T47D (cell line): ENCODE results near the gene CFAP157.

Source experiments
- DNase-seq, 2 experiments: peaks; one replicate each; pipeline versions ENCODE4 v3.0.0 to v3.0.0-alpha.2; 2011 to 2012; ENCODE audit warnings: low read depth in 1 of 2, low spot score in 1 of 2
- JUND ChIP-seq: IDR thresholded peaks from 2 replicates; pipeline ENCODE4 v1.6.1; 2012; ENCODE audit warnings: low read depth
- in situ Hi-C: cut with HindIII; loops from 2 replicates; pipeline ENCODE4 v1.10.0; 2016; ENCODE audit warnings: low sequenced_read_pairs, low pct_unique_long_range_greater_than_20kb

The CFAP157 gene

DNA sequence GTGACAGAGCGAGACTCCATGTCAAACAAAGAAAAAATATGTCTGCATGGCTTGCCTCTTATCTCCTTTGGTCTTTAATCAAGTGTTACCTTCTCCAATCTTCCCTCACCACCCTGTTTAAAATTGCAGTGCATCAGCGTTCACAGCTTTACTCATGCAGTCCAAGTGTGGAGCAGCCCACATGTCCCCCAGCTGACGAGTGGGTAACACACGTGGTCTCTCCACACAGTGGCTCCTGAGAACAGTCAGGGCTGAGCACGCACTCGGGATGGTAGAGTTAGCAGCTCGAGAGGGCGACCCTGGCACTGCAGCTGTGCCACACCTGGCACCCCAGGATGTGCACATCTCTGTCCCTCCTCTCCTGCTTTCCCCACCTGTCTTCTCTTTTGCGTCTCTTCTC, 25.9 kb upstream of the CFAP157 start:
- no peak for DNase-seq
- in situ Hi-C loops: no loop called here
- TF ChIP-seq JUND: no peak

DNA sequence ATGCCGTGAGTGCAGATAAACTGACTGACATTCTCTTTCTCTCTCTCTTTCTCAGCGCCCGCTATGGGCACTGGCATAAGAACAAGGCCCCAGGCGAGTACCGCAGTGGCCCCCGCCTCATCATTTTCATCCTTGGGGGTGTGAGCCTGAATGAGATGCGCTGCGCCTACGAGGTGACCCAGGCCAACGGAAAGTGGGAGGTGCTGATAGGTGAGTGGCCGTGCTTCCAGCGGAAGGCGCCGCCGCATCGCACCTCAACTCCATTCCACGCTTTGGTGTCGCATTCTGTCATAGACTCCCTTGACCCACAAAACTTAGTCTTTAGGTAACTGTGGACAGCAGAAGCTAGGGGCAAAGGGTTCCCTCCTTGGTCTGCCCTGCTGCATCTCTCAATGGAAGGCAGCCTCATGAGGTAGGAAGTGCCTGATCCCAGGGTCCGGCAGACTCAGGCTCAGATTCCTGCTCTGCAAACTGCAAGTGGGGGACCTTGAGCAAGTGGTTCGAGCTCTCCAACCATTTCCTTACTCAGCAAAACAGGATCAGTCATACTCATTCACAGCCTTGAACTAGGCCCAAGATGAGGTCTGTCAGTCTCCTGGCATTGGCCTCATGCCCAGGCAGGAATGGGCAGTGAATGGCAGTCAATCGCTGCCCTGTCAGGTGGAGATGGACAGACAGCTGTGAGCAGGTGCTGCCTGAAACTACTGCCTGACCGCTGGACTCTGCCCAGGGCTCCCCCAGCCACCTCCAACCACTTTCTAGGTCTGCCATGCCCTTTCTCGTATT, 24.2 kb upstream of the CFAP157 start:
- no peak for TF ChIP-seq JUND
- peak in 1 of 2 experiments; percentile 22 for DNase-seq
- in situ Hi-C loops: no loop called here

DNA sequence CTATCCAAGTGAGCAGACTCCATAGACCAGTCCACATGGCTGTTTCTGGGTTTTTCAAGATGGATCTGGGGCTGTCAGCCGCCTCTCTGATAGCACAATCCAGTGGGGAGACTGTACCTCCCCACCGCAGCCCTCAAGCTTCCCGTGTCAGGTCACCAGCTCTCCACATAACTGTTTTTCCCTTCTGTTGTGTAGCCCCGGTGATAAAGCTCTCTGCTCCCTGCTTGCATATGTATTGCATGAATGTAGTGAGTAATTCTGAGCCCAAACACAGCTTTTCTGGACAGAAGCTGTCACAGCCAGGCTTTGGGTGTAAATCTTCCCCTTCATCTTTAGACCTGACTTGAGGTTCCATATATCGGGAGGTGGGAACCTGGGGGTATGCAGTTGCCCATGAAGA, 23.1 kb upstream of the CFAP157 start:
- no peak for TF ChIP-seq JUND
- in situ Hi-C loops: no loop called here
- no peak for DNase-seq

DNA sequence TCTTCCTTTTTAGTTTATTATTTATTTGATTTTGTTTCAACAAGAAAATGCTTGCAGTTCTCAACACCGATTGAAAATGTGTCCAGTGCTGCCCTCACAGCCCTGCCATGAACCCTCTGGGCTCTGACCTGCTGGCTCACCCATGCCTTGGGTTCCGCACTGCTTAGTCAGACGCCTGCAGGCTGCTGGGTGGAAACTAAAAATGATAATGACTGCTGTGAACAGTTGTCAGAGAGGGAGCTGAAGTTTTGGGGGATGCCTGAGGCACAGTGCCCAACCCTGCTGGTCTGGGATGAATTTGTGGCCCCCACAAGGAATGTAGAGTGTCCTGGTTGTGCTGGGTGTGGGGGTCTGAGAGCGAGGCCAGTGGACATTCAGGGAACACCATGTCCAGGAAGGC, 22.2 kb upstream of the CFAP157 start:
- no peak for TF ChIP-seq JUND
- DNase-seq: no peak
- in situ Hi-C loops: no loop called here

DNA sequence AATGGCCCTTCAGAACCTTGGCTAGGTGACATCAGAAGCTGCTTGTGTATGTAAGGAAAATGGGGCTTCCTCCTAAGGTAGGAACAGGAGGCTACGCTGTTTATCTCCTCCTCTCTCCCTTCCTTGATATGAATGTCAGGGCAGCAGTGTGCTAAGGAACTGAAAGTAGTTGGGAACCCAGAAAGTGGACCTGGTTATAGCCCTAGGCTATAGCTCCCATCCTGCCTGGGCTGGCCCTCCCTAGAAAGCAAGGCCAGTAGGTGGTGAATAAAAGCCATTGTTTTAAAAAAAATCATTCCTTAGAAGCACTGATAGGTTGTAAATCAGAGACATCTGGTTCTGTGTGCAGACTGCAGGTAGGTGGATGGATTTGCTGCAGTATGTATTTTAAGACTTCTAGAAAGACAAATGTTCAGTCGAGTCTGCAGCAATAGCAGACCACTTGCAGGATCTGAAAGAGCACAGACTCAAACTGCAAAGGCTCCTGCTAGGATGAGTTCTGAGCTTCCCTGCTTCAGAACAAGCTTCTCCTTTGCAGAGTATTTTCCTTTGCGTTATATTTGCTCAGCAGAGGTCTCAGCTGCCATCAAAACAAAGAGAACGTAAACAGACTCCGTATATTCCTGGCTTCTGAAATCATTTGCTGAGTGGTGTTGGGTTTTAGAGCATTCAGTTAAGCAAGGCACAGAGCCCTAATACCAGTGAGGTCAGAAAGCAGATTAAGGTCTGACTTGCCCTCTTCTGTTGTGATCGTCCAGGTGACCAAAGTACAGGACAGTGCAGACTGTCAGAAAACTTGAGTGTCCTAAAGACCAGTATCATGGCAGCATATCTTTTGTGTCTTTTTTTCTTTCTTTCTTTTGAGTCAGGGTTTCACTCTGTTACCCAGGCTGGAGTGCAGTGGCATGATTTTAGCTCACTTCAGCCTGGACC, 20.1 kb upstream of the CFAP157 start:
- in situ Hi-C loops: no loop called here
- TF ChIP-seq JUND: no peak
- DNase-seq: no peak

DNA sequence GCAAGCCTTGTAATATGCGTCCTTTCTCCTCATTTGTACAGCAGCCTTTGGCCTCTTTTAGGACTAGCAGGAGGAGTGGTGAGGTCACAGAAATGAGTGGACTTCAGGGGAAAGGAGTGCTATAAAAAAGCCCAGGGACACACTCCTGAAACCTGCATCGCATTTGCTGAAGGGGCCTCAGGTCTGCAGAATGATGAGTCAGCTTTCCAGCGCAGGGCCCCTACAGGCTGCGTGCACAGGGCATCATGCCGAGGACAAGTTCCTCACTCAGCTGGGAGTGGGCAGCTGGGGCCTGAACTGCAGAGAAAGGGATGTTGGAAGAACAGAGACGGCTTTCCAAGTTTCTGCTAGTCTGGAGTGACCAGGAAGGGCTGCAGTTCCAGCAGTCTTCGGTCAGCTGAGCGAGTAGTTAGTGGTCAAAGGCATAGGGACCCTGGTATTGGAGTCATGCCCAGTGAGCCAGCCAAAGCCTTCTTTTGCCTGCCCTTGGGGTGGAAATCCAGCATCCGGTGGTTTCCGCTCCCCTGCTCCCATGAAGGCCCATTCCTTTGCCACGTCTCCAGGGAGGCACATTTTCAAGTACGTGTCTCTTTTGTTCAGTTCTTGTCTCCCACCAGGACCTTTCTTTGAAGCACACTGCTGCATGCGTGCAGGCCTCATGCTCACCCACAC, 17.3 kb upstream of the CFAP157 start:
- DNase-seq: no peak
- in situ Hi-C loops: no loop called here
- no peak for TF ChIP-seq JUND

DNA sequence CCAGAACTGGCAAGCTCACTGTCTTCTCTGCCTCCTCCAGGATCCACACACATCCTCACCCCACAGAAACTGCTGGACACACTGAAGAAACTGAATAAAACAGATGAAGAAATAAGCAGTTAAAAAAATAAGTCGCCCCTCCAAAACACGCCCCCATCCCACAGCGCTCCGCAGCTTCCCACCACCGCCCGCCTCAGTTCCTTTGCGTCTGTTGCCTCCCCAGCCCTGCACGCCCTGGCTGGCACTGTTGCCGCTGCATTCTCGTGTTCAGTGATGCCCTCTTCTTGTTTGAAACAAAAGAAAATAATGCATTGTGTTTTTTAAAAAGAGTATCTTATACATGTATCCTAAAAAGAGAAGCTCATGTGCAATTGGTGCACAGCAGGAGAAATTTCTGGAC, 16.1 kb upstream of the CFAP157 start:
- in situ Hi-C loops: no loop called here
- TF ChIP-seq JUND: no peak
- no peak for DNase-seq

DNA sequence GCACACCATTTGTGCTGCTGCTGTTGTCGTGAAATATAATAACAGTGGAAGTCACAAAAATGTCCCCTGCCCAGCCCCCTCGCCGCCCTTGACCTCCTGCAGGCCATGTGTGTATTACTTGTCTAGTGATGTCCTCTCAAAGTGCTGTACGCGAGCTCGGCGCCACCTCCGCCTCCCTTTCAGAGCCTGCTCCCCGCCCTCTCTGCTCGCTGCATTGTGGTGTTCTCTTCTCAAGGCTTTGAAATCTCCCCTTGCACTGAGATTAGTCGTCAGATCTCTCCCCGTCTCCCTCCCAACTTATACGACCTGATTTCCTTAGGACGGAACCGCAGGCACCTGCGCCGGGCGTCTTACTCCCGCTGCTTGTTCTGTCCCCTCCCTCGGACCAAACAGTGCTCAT, 14.7 kb upstream of the CFAP157 start:
- no peak for DNase-seq
- in situ Hi-C loops: no loop called here
- no peak for TF ChIP-seq JUND

DNA sequence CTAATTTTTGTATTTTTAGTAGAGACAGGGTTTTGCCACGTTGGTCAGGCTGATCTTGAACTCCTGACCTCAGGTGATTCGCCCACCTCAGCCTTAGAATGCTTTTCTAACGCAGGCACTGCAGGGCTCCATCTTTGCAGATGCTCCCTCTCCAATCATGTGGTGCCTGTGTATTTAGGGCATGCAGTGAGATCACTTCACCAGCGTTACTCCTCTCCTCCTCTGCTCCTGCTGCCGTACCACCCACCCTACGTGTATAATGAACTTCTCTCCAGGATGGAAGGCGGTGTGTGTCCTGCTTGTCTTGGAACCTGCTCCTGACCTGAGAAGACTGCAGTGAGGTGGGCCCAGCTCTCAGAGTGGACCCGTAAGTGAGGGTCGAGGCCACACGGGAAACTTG, 13.6 kb upstream of the CFAP157 start:
- DNase-seq: no peak
- TF ChIP-seq JUND: no peak
- in situ Hi-C loops: no loop called here

DNA sequence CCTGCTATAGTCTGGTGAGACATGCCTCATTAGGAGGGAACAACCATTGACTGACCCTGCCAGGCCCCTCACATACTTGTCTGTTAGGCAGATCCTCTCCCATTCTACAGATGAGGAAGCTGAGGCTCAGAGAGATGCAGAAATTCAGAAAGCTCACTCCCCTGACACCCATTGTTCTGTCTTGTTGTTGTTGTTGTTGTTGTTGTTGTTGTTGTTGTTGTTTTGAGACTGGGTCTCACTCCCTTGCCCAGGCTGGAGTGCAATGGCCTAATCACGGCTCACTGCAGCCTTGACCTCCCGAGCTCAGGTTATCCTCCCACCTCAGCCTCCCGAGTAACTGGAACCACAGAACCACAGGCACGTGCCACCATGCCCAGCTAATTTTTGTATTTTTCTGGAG, 13.1 kb upstream of the CFAP157 start:
- TF ChIP-seq JUND: no peak
- no peak for DNase-seq
- in situ Hi-C loops: no loop called here

DNA sequence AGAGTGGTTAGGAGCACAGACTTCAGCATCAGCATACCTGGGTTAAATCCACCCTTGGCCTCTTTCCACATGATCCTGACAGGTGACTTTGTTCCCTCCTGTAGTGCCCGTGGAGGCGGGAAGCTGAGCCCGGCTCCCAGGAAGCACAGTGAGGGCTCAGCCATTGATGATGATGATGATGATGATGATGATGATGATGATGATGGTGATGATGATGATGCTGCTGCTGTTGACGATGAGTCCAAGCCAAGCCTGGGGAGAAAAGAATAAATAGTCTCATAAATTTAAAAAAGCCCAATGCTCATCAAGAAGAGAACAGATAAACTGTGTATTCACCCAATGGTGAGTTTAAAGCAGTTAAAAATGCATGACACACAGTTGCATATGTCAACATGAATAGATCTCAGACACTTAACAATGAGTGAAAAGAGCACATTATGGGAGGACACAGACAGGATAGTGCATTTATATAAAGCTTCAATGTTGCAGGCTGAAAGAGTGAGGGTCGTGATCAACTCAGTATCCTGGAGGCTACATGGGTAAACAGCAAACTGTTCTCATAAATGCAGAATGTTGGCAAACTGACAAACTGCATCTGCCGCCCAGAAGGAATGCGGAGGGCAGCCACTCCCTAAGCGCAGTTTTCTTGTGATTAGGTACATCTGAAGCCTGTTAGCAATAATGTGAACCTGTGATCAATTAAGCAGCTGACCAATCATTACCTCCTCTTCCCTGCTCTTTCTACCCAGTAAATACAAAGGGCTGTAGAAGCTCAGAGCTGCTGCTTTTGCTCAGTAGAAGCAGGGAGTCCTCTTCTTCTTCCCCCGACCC, 11.7 kb upstream of the CFAP157 start:
- no peak for TF ChIP-seq JUND
- no peak for DNase-seq
- in situ Hi-C loops: no loop called here

DNA sequence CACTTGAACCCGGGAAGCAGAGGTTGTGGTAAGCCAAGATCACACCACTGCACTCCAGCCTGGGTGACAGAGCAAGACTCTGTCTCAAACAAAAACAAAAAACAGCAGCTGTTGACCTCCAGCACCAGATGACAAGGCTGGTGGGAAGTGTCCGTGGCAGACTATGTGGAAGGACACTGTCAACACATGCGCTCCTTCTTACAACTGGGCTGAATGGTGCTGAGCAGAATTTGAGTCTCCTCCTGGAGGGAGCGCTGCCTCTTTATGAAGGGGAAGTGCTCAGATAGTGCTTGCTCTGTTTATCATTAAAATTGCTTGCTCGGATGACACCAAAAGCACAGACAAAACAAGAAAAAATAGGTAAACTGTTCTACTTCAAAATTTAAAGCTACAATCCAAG, 9.2 kb upstream of the CFAP157 start:
- no peak for TF ChIP-seq JUND
- in situ Hi-C loops: no loop called here
- DNase-seq: no peak
